Chondrocyte (in vitro differentiated cells): ENCODE results near the gene ARMH2. TPM values are rescaled to one million over a fixed set of nuclear protein-coding genes. Genes with fewer than 3 reads are reported as not detected.

Experiments
- DNase-seq: peaks from one replicate; pipeline ENCODE4 v3.0.0; 2021; ENCODE audit warnings: mixed read lengths, low spot score
- H3K27ac Mint-ChIP-seq: one replicate; pipeline ENCODE4 v1.8.0; 2021; ENCODE audit warnings: mild to moderate bottlenecking, moderate library complexity, mixed read lengths; ENCODE audit not compliant: unreplicated experiment
- H3K27me3 Mint-ChIP-seq: 2 replicates; pipeline ENCODE4 v1.8.0; 2021; ENCODE audit warnings: low read depth, mixed read lengths
- H3K36me3 Mint-ChIP-seq: 2 replicates; pipeline ENCODE4 v1.8.0; 2021; ENCODE audit warnings: low read depth, mixed read lengths
- H3K4me1 Mint-ChIP-seq: 2 replicates; pipeline ENCODE4 v1.8.0; 2021; ENCODE audit warnings: low read depth, mild to moderate bottlenecking, mixed read lengths
- H3K4me3 Mint-ChIP-seq: one replicate; pipeline ENCODE4 v1.8.0; 2021; ENCODE audit warnings: mild to moderate bottlenecking, moderate library complexity, mixed read lengths; ENCODE audit not compliant: unreplicated experiment
- H3K9me3 Mint-ChIP-seq: 2 replicates; pipeline ENCODE4 v1.8.0; 2021; ENCODE audit warnings: low read depth, mixed read lengths
- total RNA-seq: library from RNA; stranded (reverse); gene quantifications from 3 replicates; pipeline ENCODE4 v1.2.1, GENCODE V29; 2021
- TF ChIP-seq, protein P1 (sequence below): fragments of 200-600 bp; sonication (generic); IDR thresholded peaks from 2 replicates; pipeline ENCODE4 v1.5.0; 2021; ENCODE audit warnings: antibody characterized with exemption, mild to moderate bottlenecking, moderate library complexity

ARMH2 gene
- total RNA-seq, 1 donor from 2014 or later = not detected

DNA sequence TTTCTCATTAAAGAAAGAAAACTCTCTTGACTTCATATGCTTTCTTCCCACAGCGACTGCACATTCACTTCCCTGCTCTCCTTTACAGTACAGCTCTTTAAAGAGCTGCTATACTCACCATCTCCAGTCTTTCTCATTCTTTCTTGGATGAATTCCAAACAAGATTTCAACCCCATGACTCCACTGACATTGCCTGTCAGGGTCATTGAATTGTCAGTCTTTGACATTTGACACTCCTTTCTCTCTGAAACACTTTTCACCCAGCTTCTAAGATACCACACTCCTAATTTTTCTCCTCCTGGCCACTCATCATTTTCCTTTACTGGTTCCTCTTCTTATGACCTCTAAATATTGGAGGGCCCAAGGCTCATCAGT is 811 bp upstream of the ARMH2 start:
- H3K27ac Mint-ChIP-seq = no peak overlapping the region
- no peak overlapping the region for H3K4me3 Mint-ChIP-seq
- no peaks in the 10 kb centered on the region for H3K27me3 Mint-ChIP-seq

DNA sequence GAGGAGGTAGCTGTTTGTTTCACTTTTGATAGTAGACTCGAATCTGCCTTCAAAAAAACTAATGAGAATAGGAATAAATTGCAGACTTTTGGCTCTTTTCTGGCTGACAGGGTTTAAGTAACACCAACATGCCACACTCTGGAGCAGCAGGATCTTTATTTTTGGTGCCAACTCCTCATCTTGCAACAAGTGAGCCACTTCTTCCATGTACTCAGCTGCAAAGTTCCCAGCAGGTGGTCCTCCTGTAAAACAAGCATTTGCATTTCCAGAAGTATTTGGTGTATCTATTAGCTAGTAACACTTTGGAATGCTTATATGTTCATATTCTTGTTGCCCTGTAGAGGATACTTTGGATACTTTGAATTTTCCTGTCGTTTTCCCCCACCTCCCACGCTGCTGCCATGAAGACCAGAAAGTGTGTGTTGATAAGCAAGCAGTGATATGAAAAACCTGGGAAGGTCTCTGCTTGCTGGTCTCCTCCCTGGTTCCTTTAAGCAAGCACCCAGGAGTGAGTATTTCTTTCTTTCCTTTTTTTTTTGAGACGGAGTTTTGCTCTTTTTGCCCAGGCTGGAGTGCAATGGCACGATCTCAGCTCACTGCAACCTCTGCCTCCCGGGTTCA is 1.0 kb downstream of the ARMH2 start:
- no peaks in the 10 kb centered on the region for H3K36me3 Mint-ChIP-seq
- H3K4me3 Mint-ChIP-seq = no peak overlapping the region
- no peaks in the 10 kb centered on the region for H3K27me3 Mint-ChIP-seq
- TF ChIP-seq, protein P1, sequence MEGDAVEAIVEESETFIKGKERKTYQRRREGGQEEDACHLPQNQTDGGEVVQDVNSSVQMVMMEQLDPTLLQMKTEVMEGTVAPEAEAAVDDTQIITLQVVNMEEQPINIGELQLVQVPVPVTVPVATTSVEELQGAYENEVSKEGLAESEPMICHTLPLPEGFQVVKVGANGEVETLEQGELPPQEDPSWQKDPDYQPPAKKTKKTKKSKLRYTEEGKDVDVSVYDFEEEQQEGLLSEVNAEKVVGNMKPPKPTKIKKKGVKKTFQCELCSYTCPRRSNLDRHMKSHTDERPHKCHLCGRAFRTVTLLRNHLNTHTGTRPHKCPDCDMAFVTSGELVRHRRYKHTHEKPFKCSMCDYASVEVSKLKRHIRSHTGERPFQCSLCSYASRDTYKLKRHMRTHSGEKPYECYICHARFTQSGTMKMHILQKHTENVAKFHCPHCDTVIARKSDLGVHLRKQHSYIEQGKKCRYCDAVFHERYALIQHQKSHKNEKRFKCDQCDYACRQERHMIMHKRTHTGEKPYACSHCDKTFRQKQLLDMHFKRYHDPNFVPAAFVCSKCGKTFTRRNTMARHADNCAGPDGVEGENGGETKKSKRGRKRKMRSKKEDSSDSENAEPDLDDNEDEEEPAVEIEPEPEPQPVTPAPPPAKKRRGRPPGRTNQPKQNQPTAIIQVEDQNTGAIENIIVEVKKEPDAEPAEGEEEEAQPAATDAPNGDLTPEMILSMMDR = no peak
- no peak for DNase-seq
- peaks cover 44% of the 10 kb centered on the region for H3K4me1 Mint-ChIP-seq
- no peaks in the 10 kb centered on the region for H3K9me3 Mint-ChIP-seq
- H3K27ac Mint-ChIP-seq = peak overlapping the region; percentile 42

More for the DNA sequence above, 811 bp upstream of the ARMH2 start:
- TF ChIP-seq, protein P1 = no peak
- Mint-ChIP-seq H3K9me3 (no peaks in the 10 kb centered on the region), H3K4me1 (peaks cover 44% of the 10 kb centered on the region), H3K36me3 (no peaks in the 10 kb centered on the region)
- no peak for DNase-seq

DNA sequence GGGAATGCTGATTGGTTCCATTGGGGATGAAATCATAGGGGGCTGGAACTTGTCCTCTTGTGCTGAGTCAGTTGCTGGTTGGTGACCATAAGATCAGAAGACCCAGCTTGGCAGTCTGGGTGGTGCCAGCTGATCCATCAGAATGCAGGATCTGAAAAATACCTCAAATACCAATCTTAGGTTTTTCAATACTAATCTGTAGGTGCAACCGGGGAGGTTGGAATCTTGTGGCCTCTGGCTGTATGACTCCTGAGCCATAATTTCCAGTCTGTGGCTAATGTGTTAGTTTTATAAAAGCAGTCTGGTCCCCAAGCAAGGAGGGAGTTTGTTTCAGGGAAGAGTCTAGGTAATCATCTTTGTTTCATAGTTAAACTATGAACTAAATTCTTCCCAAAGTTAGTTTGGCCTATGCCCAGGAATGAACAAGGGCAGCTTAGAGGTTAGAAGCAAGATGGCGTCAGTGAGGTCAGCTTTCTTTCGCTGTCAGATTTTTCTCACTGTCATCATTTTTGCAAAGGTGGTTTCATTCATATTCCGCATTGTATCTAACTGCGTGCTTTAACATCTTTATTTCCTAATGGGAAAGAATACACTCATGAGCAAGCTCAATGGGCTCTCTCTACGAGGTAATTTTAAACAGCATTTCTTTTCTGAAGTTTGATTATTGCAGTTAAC is 2.0 kb downstream of the ARMH2 start:
- H3K27ac Mint-ChIP-seq = no peak overlapping the region
- no peaks in the 10 kb centered on the region for H3K9me3 Mint-ChIP-seq
- TF ChIP-seq, protein P1 = no peak
- H3K4me1 Mint-ChIP-seq = peaks cover 44% of the 10 kb centered on the region
- DNase-seq = no peak
- no peaks in the 10 kb centered on the region for H3K27me3 Mint-ChIP-seq
- H3K36me3 Mint-ChIP-seq = no peaks in the 10 kb centered on the region
- no peak overlapping the region for H3K4me3 Mint-ChIP-seq

DNA sequence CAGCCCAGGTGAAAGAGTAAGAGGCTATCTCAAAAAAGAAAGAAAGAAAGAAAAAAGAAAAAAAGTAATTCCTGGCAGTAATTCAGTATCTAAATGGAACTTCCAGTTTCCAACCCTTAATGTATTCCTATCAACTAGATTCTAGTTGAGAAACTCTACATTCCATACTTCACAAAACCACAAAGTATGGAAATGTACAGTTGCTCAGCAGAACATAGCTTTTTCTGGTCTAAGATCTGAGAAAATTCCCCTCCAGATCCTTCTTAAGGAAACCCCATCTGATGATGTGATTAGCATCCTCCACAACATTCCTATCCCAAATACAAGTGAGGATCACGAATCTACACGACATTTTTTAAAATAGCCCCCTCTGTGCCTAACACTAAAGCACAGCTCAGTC is 3.6 kb downstream of the ARMH2 start:
- TF ChIP-seq, protein P1 = no peak
- Mint-ChIP-seq H3K4me1 (peaks cover 44% of the 10 kb centered on the region), H3K27me3 (no peaks in the 10 kb centered on the region), H3K36me3 (no peaks in the 10 kb centered on the region), H3K9me3 (no peaks in the 10 kb centered on the region), H3K4me3 (no peak overlapping the region), H3K27ac (no peak overlapping the region)
- no peak for DNase-seq

DNA sequence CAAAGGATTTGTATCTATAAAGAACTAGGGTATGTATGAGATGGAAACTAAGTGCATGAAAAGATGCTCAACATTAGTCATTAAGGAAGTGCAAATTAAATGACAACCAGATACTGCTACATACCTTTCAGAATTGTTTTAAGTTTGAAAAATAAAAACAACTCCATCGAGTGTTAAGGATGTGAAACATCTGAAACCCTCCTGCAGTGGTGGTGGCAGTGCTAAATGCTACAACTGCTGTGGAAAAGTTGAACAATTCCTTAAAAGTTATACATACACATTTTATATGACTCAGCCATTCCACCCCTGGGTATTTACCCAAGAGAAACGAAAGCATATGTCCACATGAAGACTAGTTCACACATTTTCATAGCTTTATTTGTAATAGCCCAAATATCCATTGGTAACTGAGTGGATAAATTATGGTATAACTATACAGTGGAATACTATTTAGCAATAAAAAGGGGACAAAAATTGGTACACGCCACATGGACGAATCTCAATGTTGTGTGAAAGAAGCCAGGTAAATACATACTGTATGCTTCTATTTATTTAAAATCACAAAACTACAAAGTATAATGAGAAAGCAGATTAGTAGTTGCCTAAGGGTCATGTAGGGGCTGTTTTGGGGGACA is 10.6 kb downstream of the ARMH2 start:
- no peaks in the 10 kb centered on the region for H3K27me3 Mint-ChIP-seq
- H3K4me1 Mint-ChIP-seq = peaks cover 10% of the 10 kb centered on the region
- peaks cover 2% of the 10 kb centered on the region for H3K36me3 Mint-ChIP-seq
- H3K4me3 Mint-ChIP-seq = no peak overlapping the region
- H3K9me3 Mint-ChIP-seq = no peaks in the 10 kb centered on the region
- TF ChIP-seq, protein P1 = no peak
- H3K27ac Mint-ChIP-seq = no peak overlapping the region
- no peak for DNase-seq
